ENCODE measurements around the gene SELENOH. TPM values are rescaled to one million over a fixed set of nuclear protein-coding genes. Genes with fewer than 3 reads are reported as not detected.

The SELENOH gene
- total and polyA plus RNA-seq, 2 experiments from 2014 or later, result 135 to 205 TPM

GRCh38 chr11:57776577-57777210 lies 35.4 kb downstream of the SELENOH start:
- no peak overlapping the region for H2AFZ ChIP-seq
- H4K20me1 ChIP-seq (ENCODE audit: insufficient read depth, poor library complexity, severe bottlenecking), result peaks cover 71% of the 10 kb centered on the region
- H3K4me2 ChIP-seq, result peak overlapping the region; percentile 73
- no peaks in the 10 kb centered on the region for H3K27me3 ChIP-seq
- peaks cover 73% of the 10 kb centered on the region for H3K4me1 ChIP-seq (ENCODE audit: insufficient read depth)
- peak overlapping the region; percentile 91 for H3K27ac ChIP-seq
- H3K9me3 ChIP-seq (ENCODE audit: low read depth), result no peaks in the 10 kb centered on the region
- TF ChIP-seq EZH2phosphoT487 (IDR thresholded peaks at IDR 0.05; ENCODE audit: low read depth, severe bottlenecking, unreplicated experiment) (no peak), CTCF (IDR thresholded peaks at IDR 0.05; ENCODE audit: poor library complexity) (no peak), EZH2 (IDR thresholded peaks at IDR 0.05; ENCODE audit: borderline replicate concordance) (no peak)
- DNase-seq (ENCODE audit: low spot score), result no peak
- H3K4me3 ChIP-seq, result no peak overlapping the region
- 56% methylated on average over 2 of the region's 2 CpGs for WGBS (ENCODE audit: low lambda C conversion rate, missing lambda C conversion rate)
- no peaks in the 10 kb centered on the region for H3K9me2 ChIP-seq (replicated peaks; ENCODE audit: insufficient read depth)
- peaks cover 91% of the 10 kb centered on the region for H3K79me2 ChIP-seq
- H3K36me3 ChIP-seq (replicated peaks; ENCODE audit: insufficient read depth, low read depth), result no peaks in the 10 kb centered on the region

GRCh38 chr11:57777969-57778317 lies 36.7 kb downstream of the SELENOH start:
- no peak overlapping the region for H3K4me3 ChIP-seq

GRCh38 chr11:57778318-57779037 lies 37.2 kb downstream of the SELENOH start:
- Histone ChIP-seq H3K4me2 (peak overlapping the region; percentile 73), H3K27me3 (no peaks in the 10 kb centered on the region), H2AFZ (no peak overlapping the region), H3K4me3 (no peak overlapping the region), H3K9me3 (ENCODE audit: low read depth) (no peaks in the 10 kb centered on the region), H4K20me1 (ENCODE audit: insufficient read depth, poor library complexity, severe bottlenecking) (peaks cover 54% of the 10 kb centered on the region), H3K9me2 (replicated peaks; ENCODE audit: insufficient read depth) (no peaks in the 10 kb centered on the region), H3K27ac (peak overlapping the region; percentile 91), H3K36me3 (replicated peaks; ENCODE audit: insufficient read depth, low read depth) (no peaks in the 10 kb centered on the region), H3K4me1 (ENCODE audit: insufficient read depth) (peaks cover 77% of the 10 kb centered on the region), H3K79me2 (peaks cover 91% of the 10 kb centered on the region)
- DNase-seq (ENCODE audit: low spot score), result peak; percentile 93
- TF ChIP-seq EZH2 (IDR thresholded peaks at IDR 0.05; ENCODE audit: borderline replicate concordance) (no peak), EZH2phosphoT487 (IDR thresholded peaks at IDR 0.05; ENCODE audit: low read depth, severe bottlenecking, unreplicated experiment) (no peak), CTCF (IDR thresholded peaks at IDR 0.05; ENCODE audit: poor library complexity) (no peak)
- WGBS (ENCODE audit: low lambda C conversion rate, missing lambda C conversion rate), result 0% methylated on average over 6 of the region's 6 CpGs

More at GRCh38 chr11:57777969-57778317, 36.7 kb downstream of the SELENOH start:
- peak; percentile 76 for DNase-seq (ENCODE audit: low spot score)
- Histone ChIP-seq H3K9me3 (ENCODE audit: low read depth) (no peaks in the 10 kb centered on the region), H3K4me2 (peak overlapping the region; percentile 73), H3K79me2 (peaks cover 91% of the 10 kb centered on the region), H3K27me3 (no peaks in the 10 kb centered on the region), H3K27ac (peak overlapping the region; percentile 91), H3K36me3 (replicated peaks; ENCODE audit: insufficient read depth, low read depth) (no peaks in the 10 kb centered on the region), H3K9me2 (replicated peaks; ENCODE audit: insufficient read depth) (no peaks in the 10 kb centered on the region), H3K4me1 (ENCODE audit: insufficient read depth) (peaks cover 76% of the 10 kb centered on the region), H2AFZ (no peak overlapping the region), H4K20me1 (ENCODE audit: insufficient read depth, poor library complexity, severe bottlenecking) (peaks cover 58% of the 10 kb centered on the region)
- TF ChIP-seq EZH2 (IDR thresholded peaks at IDR 0.05; ENCODE audit: borderline replicate concordance) (no peak), CTCF (IDR thresholded peaks at IDR 0.05; ENCODE audit: poor library complexity) (no peak), EZH2phosphoT487 (IDR thresholded peaks at IDR 0.05; ENCODE audit: low read depth, severe bottlenecking, unreplicated experiment) (no peak)
- 12% methylated on average over 3 of the region's 3 CpGs for WGBS (ENCODE audit: low lambda C conversion rate, missing lambda C conversion rate)

Data from hepatocyte (in vitro differentiated cells).